GM21619 (cell line): ENCODE results near the gene IFT74.

Source experiments
- ATAC-seq: cut with Tn5 transposase; IDR thresholded peaks from one replicate; pipeline ENCODE4 v1.9.1; 2021; ENCODE audit not compliant: unreplicated experiment

IFT74 gene

DNA sequence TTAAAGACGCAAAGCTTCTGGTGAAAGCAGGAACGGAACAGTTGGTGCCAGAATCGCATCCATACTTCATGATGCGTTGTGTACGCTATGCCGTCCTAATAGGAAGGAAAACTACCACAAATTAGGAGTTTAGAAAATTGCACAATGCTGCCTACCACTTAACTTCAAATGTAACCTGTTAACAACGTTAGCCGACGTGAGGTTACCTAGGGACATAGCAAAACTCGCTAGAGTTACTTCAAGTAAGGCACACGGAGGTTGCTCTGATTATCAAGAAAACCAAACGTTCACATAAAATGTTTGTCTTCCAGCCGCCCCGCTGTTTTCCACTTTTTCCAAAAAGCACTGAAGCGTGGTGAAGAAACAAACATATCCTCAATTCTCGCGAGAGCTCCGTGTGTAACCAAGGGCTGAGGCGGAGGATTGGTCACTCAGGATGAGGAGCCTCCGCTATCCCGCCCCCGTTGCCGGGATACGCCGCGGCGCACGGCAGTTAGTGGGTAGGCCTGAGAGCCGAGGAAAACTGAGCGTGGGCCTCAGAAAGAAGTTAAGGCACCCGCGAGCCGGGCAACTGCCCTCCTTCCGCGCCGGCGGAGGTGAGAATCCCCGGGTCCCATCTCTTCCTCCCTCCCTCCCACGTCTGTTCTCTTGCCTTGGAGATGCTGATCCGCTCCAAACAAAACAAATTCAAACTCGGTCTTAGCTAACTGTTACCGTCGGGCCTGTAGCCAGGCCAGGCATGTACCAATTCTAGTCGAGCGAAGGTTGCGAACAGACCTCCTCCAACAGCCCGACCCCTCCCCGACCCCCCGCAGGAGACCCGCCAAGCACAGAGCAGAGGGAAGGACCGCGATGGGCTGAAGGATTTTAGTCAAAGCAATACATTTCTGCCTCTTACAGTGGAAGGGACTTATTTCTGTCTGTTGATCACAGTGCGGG is at the start of gene IFT74:
IFT74 (plus strand) TSS at position 492 of the 939 bp plus-strand sequence. CDS start 5,556 bp downstream, outside the sequence.
- peak; percentile 100 for ATAC-seq

DNA sequence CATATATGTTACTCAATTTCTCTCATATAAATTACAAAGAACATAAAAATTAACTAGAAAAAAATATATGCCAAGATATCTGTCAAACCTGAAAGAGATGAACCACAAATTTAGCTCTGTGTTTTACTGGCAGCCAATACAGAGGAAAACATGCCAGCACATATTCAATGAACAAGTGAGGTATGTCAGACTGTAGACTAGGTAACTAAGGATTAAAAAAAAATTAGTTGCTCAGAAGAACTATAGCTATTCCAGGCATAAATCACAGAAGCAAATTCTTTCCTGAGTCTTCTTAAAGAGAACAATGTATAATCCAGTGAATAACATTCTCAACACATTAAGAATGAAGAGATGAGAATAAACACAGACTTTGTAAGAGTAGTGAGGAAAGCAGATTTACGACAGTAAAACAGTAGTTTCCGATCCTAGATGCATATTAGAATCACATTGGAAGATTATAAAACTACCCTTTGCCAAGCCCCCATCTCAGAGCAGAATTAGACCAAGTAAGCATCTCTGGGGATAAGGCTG is 43.0 kb upstream of the IFT74 start:
- ATAC-seq = no peak

- ATAC-seq = no peak
Measured at GRCh38 chr9:26919698-26920097, 36.5 kb upstream of the IFT74 start.

DNA sequence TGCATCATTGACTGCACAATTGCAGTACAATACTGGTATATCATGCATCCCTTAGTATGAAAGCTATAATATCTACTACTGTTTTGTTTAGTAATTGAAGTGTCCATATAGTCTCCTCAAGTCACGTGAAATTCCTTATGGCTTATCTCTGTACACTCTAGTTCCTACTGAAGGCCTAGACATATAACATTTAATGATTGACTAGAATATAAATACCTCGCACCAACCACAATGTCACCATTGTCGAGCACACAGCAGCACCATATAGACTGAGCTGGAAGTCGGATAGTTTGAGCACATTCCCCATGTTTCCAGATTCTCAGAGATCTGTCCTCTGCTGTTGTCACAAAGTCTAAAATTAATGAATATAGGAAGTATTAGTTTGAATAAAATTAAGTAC is 30.6 kb upstream of the IFT74 start:
- no peak for ATAC-seq

DNA sequence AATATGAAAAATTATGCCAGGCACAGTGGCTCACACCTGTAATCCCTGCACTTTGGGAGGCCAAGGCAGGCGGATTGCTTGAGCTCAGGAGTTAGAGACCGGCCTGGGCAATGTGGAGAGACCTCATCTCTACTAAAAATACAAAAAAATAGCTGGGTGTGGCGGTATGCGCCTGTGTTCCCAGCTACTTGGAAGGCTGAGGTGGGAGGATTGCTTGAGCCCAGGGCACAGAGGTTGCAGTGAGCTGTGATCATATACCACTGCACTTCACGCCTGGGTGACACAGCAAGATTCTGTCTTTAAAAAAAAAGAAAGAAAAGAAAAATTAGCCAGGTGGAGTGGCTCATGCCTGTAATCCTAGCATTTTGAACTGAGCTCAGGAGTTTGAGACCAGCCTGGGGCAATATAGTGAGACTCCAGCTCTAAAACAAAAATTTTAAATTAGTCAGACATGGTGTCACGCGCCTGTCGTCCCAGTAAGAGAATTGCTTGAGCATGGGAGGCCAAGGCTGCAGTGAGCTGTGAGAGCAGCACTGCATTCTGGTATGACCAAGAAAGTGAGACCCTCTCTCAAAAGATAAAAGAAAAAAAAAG is 27.2 kb upstream of the IFT74 start:
- no peak for ATAC-seq

DNA sequence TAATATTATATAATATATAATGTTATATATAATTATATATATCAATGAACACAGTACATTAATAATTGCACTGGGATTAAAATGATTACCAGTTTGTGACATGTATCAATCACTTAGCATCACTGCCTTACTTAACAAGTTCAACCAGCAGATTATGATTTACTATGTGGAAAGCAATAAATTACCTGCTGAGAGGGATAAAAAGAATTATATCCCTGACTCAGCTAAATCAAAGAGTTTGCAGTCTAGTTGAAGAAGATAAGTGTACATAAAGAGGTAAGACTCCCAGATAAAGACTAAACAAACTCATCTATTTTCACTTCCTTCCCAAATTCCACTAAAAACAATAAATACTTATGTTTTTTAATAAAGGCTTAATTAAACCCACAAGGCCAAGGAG is 20.4 kb upstream of the IFT74 start:
- no peak for ATAC-seq

DNA sequence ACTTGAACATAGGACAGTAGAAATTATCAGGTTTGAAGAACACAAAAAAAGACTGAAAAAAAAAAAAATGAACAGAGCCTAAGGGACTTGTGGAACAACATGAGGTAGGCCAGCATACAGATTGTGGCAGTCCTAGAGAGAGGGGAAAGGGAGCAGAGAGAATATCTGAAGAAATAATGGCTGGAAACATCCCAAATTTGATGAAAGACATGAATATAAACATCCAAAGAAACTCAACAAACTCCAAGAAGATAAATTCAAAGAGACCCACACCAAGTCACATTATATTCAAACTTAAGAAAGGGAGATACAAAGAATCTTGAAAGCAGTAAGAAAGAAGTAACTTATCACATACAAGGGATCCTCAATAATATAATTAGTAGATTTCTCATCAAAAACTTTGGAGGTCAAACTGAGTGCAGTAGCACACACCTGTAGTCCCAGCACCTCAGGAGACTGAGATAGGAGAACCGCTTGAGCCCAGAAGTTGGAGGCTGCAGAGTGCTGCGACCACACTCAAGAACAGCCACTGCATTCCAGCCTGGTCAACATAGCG is 18.3 kb upstream of the IFT74 start:
- no peak for ATAC-seq

GRCh38 chr9:26939955-26940711 is 16.1 kb upstream of the IFT74 start:
- ATAC-seq = no peak

GRCh38 chr9:26940779-26941178 is 15.4 kb upstream of the IFT74 start:
- ATAC-seq = no peak

- ATAC-seq = no peak
Measured at GRCh38 chr9:26945591-26945990, 10.6 kb upstream of the IFT74 start.

DNA sequence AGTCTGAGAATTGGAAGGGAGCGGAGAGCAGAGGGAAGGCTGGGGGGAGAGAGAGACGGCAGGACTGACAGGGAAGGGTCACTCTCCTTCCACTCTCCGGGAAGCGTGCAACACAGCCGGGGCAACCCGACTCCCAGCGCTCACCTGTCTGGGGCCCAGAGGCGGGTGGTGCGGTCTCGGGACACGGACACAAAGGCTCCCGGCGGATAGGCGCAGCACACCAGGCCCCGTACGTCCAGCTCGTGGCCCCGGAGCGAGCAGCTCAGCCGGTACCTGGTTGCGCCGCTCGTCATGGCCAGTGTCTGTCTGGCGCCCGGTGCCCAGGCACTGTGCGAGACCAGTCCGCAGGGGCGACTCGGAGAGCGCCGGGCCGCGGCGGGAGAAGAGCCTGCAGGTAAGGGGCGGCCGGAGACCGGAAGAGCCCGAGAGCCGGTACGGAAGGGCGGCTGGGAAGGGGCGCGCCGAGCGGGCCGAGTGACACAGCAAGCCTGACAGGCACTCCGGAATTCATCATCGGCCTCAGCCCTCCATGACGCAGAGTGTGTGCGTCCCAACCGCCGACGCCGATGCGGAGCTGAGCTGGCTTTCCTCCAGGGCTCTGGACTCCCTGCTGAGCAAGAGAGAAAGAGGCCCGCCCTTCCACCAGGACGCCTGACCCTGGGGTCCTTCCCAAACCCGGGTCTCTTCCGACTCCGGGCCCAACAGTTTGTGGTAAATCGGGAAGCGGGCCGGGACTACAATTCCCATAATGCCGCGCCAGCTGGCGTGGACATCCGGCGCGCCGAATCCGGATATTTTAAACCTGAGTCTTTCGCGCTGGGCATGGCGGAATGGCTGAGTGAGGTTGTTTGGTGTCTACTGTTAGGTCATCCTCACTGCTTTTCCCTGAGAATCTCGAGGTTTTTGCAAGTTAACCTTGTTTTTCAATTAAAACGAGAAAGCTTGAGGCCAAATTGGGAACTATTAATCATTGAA is 9.2 kb upstream of the IFT74 start, which contains the start of gene PLAA:
PLAA (minus strand) TSS at position 490 of the 975 bp plus-strand sequence; CDS start at position 293, 197 bp downstream.
- ATAC-seq = peak; percentile 99

- ATAC-seq = no peak
Measured at GRCh38 chr9:26947736-26948135, 8.5 kb upstream of the IFT74 start.

GRCh38 chr9:26949637-26950069 is 6.6 kb upstream of the IFT74 start:
- no peak for ATAC-seq

DNA sequence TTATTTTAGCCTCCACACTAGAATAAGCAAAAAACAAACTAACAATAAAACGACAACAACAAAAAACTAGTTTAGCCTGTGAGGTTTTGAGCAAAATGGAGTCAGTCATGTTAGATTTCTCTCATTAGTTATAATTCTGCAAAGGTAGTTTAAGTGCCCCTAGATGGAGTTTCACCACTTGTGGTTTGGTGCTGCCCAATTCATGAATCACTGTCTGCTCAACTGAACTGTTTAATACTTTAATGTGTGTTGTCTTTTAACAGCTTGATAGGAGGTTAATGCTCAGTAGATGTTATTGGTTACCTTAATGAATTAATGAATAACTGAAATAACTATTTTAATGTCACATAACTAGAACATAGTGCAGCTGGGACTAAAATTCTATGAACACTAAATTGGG is 5.7 kb upstream of the IFT74 start:
- no peak for ATAC-seq

GRCh38 chr9:26951794-26952193 is 4.4 kb upstream of the IFT74 start:
- no peak for ATAC-seq

DNA sequence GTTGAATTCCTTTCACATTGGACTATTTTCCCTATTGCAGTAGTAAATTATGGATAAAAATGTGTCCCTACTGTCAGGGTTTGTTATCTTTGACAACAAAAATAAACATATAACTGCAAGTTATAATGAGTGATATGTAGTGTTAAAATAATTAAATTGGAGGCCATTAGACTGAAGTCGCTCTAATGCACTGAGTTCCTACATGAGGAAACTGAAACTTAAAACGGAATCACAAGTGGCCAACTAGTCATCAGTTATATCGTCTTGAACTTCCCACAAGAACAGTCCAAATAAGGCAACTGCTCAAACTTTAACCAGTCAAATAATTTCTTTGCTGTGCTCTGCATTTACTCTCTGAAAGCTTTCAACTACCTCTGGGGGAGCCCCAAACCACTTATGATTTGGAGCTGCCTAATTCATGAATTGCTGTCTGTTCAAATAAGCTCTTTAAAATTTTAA is 2.1 kb upstream of the IFT74 start:
- ATAC-seq = no peak

DNA sequence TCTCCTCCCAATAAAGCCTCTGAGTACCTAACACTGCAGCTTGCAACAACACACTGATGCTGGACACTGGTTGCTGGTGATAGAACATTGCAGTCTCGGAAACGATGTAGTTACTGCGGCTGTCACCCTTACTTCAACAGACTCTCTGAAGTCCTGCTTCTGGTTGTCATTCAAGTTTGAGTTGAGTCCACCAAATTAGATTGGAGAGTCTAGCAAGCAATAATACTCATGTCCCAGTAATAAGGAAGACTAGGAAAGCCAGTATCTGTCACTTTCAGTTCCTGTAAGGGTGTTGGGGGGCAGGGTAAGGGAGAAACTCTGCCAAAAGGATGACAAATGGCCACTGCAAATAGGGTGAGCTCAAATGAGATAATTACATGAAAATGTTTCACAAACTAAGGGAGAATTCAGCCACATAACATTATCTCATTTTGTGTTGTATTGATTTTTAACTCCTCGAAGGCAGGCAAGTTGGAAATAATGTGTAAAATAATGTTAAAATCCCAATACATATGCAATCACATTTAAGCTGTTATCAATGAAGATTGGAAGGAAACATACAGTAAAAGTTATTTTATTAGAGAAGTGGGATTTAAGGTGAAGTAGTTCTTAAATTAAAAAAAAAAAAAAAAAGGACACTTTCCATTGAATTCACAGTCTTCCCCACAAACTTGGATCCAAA is 849 bp upstream of the IFT74 start:
- no peak for ATAC-seq

DNA sequence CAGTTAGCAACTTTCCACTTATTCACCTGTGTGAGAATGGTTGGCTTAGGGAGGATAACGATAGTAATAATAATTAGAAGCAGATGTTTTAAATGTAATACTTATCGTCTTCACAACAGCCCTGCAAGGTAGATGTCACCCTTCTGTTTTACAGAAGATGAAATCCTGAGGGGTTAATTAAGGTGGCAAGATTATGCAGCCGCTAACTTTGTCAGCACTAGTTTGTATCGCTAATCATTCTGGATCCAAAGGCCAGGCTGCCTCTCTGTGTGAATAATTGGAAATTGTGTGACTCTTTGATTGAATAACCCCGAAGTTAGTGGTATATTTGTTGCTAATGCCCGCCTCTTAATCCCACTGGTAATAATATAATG is 635 bp downstream of the IFT74 start:
- no peak for ATAC-seq

- no peak for ATAC-seq
Measured at GRCh38 chr9:26971721-26972120, 15.5 kb downstream of the IFT74 start.
